ENCODE results near the gene SOST.
"Not testable (repeated sequence)": the region's sequence is repeated elsewhere in the genome, so short reads cannot be mapped to it uniquely, and the experiment has no call there.

Gene SOST

DNA sequence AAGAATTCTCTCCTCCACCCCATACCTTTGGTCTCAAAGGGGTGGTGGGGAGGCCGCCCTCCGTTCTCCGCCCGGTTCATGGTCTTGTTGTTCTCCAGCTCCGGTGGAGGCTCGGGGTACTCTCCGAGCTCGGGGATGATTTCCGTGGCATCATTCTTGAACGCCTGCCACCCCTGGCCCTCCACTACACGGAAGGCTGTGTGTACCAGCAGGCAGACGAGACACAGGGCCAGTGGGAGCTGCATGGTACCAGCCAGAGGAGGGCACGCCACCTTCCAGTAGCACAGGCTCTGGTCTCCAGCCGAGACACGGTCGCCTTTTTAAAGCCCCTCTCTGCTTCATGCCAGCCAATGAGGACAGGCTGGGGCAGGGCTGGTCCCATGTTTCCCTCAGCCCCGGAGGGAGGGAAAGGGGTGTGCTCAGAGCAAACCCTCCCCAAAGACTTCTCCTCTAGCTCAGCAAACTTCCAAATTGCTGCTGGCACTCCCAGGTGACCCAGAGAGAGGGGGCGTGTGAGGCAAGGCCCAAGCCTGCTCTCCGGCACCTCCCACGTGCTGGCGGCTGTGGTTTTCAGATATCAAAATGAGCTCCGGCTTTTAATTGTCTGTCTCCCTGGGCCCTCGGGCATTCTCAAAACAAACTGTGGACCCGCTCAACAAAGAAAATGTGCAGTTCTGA lies at the start of gene SOST:
Gene SOST (minus strand): TSS at position 295 of the 678 bp plus-strand sequence. CDS start 50 bp downstream, at position 245.
- Mint-ChIP-seq H3K9me3 (no peaks in the 10 kb centered on the region), H3K27ac (no peak within 1 kb of the TSS), H3K36me3 (no peaks in the 10 kb centered on the region), H3K4me3 (no peak within 1 kb of the TSS), H3K4me1 (peaks cover 11% of the 10 kb centered on the region)
- DNase-seq (ENCODE audit: low spot score in 2 of 2) (no peak), ATAC-seq (no peak)

DNA sequence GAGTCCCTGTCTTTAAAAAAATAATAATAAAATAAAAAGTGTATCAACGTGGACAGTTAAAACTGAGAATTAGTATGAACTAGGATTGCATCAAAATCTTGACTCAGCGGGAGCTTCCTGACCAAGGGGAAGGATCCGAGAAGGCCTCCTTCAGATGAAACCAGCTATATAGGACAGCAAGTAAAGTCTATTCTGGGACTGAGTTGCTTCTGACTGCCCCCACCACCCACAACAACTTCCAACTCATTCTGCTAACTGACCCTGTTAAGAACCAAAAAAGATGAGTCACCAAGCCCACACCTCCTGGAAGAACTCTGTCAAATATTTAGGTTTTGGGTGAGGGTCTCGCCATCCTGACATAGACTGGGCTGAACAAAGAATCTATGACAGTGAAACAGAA lies 49.5 kb upstream of the SOST start:
- no peak overlapping the region for H3K27ac Mint-ChIP-seq
- H3K4me3 Mint-ChIP-seq: no peak overlapping the region

DNA sequence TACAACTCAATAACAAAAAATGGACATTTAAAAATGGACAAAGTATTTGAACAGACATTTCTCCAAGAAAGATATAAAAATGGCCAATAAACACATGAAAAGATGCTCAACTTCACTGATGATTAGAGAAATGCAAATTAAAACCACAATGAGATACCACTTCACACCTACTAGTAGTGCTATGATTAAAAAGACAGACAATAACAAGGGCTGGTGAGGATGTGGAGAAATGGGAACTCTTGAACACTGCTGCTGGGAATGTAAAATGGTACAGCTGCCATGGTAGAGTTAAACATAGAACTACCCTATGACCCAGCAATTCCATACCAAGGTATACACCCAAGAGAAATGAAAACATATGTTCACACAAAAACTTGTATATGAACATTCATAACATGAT lies 46.5 kb upstream of the SOST start:
- Mint-ChIP-seq H3K4me3 (no peak overlapping the region), H3K36me3 (no peaks in the 10 kb centered on the region), H3K4me1 (no peaks in the 10 kb centered on the region), H3K27ac (no peak overlapping the region), H3K9me3 (no peaks in the 10 kb centered on the region)
- DNase-seq (ENCODE audit: low spot score in 2 of 2) (no peak), ATAC-seq (no peak)

More for the DNA sequence above, 49.5 kb upstream of the SOST start:
- DNase-seq (ENCODE audit: low spot score in 2 of 2) (no peak), ATAC-seq (no peak)
- H3K4me1 Mint-ChIP-seq: no peaks in the 10 kb centered on the region
- H3K36me3 Mint-ChIP-seq: no peaks in the 10 kb centered on the region
- no peaks in the 10 kb centered on the region for H3K9me3 Mint-ChIP-seq

DNA sequence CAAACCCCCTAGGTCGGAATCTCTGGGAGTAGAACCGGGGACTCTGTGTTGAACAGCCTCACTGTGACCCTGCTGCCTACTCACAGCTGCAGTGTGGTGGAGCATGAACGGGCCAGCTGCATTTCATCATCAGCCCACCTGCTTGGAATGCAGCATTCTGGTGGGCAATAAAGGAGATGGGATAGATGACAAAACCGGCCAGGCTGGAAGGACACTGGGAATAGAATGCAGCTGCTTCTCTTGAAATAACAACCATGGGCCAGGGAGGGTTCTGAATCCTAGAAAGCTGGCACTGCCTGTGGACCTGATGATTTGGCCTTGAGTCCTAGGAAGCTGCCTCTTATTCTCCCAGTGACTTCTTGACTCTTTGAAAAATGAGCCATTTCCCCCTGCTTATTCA lies 45.2 kb upstream of the SOST start:
- ATAC-seq: no peak
- no peaks in the 10 kb centered on the region for H3K36me3 Mint-ChIP-seq
- no peak for DNase-seq (ENCODE audit: low spot score in 2 of 2)
- H3K27ac Mint-ChIP-seq: no peak overlapping the region
- H3K4me1 Mint-ChIP-seq: no peaks in the 10 kb centered on the region
- H3K9me3 Mint-ChIP-seq: no peaks in the 10 kb centered on the region
- no peak overlapping the region for H3K4me3 Mint-ChIP-seq

DNA sequence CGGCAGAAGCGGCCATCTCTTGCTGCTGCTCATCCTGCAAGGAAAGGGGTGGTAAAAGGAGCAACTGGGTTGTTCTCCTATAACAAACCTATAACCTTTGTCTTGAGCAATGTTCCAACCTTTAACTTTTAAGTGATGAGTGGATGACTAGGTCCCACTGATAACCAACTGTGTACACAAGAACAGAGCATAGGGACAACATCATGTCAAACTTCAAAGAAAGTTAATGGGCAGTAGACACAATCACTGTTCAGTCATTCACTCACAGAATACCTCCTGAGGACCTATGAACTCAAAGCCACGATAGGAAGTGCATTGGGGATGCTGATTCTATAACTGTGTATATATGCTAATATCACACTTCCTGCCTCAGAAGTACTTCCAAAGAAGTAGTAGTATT lies 43.3 kb upstream of the SOST start:
- Mint-ChIP-seq H3K4me1 (no peaks in the 10 kb centered on the region), H3K9me3 (no peaks in the 10 kb centered on the region), H3K36me3 (no peaks in the 10 kb centered on the region), H3K4me3 (no peak overlapping the region), H3K27ac (no peak overlapping the region)
- no peak for DNase-seq (ENCODE audit: low spot score in 2 of 2)
- no peak for ATAC-seq

DNA sequence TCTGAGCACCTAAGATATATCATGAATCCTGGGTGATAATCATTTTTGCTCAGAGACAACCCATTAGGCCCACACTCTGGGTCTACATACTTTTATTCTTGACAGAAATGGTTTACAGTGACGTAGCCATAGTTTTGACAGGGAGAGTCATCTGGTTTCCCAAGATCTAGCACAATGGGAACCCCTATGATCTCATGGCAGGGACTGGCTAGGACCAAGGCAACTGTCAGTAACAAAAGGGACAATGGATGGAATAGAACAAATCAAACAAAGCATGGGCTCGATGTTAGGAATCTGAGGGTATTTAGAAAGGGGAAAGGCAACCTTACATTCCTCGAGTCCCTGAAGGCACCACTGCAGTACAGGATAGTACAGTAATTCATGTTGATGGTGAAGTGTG lies 42.1 kb upstream of the SOST start:
- no peak for ATAC-seq
- Mint-ChIP-seq H3K36me3 (no peaks in the 10 kb centered on the region), H3K4me1 (no peaks in the 10 kb centered on the region), H3K27ac (no peak overlapping the region), H3K4me3 (no peak overlapping the region), H3K9me3 (no peaks in the 10 kb centered on the region)
- no peak for DNase-seq (ENCODE audit: low spot score in 2 of 2)

DNA sequence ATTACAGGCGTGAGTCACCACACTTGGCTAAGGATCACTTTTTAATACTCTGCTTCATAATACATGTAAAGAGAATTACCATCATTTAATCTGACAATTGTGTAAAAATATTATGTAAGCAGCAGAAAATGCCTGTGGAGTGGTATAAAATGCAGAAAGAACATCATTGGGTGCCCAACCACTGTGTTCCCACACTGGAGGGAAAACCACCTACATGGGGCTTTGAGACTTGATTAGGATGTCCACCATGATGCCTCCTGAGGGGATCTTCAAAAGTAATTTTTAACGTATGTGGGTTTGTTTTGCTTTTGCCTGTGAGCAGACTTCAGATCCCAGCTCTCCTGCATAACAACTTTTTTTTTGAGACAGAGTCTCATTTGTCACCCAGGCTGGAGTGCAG lies 40.5 kb upstream of the SOST start:
- H3K27ac Mint-ChIP-seq: no peak overlapping the region
- H3K4me1 Mint-ChIP-seq: no peaks in the 10 kb centered on the region
- H3K36me3 Mint-ChIP-seq: no peaks in the 10 kb centered on the region
- no peaks in the 10 kb centered on the region for H3K9me3 Mint-ChIP-seq
- DNase-seq (ENCODE audit: low spot score in 2 of 2): no peak
- no peak for ATAC-seq
- H3K4me3 Mint-ChIP-seq: no peak overlapping the region

DNA sequence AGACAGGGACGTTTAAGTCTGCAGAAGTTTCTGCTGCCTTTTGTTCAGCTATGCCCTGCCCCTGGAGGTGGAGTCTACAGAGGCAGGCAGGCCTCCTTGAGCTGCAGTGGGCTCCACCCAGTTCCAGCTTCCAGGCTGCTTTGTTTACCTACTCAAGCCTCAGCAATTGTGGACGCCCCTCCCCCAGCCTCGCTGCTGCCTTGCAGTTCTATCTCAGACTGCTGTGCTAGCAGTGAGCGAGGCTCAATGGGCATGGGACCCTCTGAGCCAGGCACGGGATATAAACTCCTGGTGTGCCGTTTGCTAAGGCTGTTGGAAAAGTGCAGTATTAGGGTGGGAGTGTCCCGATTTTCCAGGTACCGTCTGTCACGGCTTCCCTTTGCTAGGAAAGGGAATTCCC lies 39.4 kb upstream of the SOST start:
- not testable (repeated sequence) for H3K36me3 Mint-ChIP-seq; ATAC-seq; H3K4me1 Mint-ChIP-seq; H3K27ac Mint-ChIP-seq; H3K4me3 Mint-ChIP-seq; H3K9me3 Mint-ChIP-seq; DNase-seq (ENCODE audit: low spot score in 2 of 2)

DNA sequence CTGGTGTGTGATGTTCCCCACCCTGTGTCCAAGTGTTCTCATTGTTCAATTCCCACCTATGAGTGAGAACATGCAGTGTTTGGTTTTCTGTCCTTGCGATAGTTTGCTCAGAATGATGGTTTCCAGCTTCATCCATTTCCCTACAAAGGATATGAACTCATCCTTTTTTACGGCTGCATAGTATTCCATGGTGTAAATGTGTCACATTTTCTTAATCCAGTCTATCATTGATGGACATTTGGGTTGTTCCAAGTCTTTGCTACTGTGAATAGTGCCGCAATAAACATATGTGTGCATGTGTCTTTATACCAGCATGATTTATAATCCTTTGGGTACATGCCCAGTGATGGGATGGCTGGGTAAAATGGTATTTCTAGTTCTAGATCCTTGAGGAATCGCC lies 34.1 kb upstream of the SOST start:
- not testable (repeated sequence) for H3K9me3 Mint-ChIP-seq; ATAC-seq; H3K4me3 Mint-ChIP-seq; H3K27ac Mint-ChIP-seq; DNase-seq (ENCODE audit: low spot score in 2 of 2); H3K36me3 Mint-ChIP-seq
- peaks cover 11% of the 10 kb centered on the region for H3K4me1 Mint-ChIP-seq

DNA sequence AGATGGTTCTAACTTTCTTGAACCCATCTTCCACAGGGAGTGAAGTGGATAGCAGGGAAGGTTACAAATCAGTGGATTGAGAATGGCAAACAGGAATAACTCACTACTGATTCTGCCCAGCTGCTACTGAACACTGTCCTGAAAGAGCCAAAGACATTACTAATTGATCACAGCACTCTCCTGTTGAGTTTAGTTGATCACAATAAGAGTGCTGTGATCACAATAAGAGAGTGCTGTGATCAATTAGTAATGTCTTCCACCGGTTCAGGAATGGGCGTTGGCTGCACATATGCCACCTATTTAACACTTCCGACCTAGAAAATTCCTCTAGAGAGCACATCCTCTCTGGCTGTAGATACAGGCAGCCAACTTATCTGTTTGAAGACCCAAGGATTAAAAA lies 33.0 kb upstream of the SOST start:
- ATAC-seq (peak; percentile 51), DNase-seq (ENCODE audit: low spot score in 2 of 2) (no peak)
- H3K27ac Mint-ChIP-seq: no peak overlapping the region
- no peaks in the 10 kb centered on the region for H3K9me3 Mint-ChIP-seq
- H3K4me3 Mint-ChIP-seq: no peak overlapping the region
- no peaks in the 10 kb centered on the region for H3K36me3 Mint-ChIP-seq
- H3K4me1 Mint-ChIP-seq: peaks cover 11% of the 10 kb centered on the region

DNA sequence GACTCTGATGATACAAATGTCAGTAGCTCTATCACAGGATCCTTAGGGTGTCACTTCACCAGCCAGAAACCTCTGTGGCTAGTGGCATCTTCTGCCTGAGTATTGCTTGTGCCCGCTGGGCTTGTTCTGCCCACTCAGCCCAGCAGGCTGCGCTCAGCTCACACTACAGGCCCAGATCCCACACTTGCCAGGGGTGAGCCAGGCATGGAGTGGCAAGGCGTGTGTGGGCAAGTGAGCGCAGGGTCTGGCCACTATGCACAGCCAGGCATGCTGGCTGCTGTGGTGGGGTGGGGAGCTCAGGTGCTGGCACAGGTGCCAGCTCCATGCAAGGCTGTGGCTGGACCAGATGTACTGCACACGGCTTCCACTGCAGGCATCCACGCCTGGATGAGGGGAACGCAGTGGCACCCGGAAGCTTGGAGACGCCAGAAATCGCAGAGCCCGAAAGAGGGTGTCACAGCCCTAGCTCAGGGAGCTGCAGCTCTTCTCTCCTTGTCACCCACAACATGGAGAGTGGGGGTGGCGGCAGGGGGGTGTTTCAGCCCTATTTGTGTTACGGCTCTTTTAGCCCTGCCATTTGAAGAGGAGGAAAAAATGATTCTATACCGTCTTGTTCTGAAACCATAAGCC lies 31.8 kb upstream of the SOST start:
- Mint-ChIP-seq H3K4me3 (no peak overlapping the region), H3K36me3 (no peaks in the 10 kb centered on the region), H3K27ac (no peak overlapping the region), H3K9me3 (no peaks in the 10 kb centered on the region), H3K4me1 (peaks cover 11% of the 10 kb centered on the region)
- DNase-seq (ENCODE audit: low spot score in 2 of 2) (no peak), ATAC-seq (no peak)

DNA sequence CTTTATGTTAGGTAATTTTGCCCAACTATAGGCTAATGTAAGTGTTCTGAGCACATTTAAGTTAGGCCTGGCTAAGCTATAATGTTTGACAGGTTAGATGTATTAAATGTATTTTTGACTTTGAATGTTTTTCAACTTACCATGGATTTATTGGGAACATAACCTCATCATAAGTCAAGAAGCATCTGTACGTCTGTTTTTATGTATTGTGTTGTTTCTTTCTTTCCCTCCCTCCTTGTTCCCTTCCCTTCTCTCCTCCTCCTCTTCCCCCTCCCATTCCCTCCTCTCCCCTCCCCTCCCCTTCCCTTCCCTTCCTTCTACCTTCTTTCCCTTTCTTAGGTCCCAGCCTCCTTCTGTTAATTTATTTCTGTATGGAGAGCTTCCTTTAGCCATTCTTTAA lies 30.9 kb upstream of the SOST start:
- Mint-ChIP-seq H3K36me3 (no peaks in the 10 kb centered on the region), H3K9me3 (no peaks in the 10 kb centered on the region), H3K4me3 (no peak overlapping the region), H3K4me1 (peaks cover 18% of the 10 kb centered on the region), H3K27ac (no peak overlapping the region)
- no peak for DNase-seq (ENCODE audit: low spot score in 2 of 2)
- ATAC-seq: no peak

DNA sequence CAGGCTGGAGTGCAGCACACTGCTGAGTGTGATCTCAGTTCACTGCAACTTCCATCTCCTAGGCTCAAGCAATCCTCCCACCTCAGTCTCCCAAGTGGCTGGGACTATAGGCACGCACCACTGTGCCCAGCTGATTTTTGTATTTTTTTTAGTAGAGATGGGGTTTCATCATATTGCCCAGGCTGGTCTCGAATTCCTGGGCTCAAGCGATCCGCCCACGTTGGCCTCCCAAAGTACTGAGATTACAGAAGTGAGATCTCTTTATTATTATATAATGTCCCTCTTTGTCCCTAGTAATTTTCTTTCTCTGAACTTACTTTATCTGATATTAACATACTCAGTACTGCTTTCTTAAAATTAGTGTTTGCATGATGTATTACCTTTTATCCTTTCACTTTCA lies 29.9 kb upstream of the SOST start:
- H3K9me3 Mint-ChIP-seq: no peaks in the 10 kb centered on the region
- H3K4me1 Mint-ChIP-seq: peaks cover 18% of the 10 kb centered on the region
- no peak for ATAC-seq

DNA sequence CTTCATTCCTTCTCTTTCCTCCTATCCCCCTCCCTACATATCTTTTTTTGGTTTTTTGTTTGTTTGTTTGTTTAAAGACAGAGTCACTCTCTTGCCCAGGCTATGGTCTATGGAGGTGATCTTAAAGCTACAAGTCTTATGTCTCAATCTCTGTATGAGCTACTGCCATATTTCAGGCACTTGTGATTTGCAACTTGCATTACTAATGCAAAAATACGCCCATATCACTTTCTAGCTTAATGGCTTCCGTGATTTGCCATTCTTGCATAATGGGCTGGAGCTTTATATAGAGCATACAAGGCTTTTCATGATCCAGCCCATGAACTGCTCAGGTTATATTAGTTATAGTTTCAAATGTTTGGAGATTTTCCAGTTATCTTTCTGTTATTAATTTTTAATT lies 29.1 kb upstream of the SOST start:
- H3K27ac Mint-ChIP-seq: no peak overlapping the region
- H3K9me3 Mint-ChIP-seq: no peaks in the 10 kb centered on the region
- no peak for DNase-seq (ENCODE audit: low spot score in 2 of 2)
- H3K36me3 Mint-ChIP-seq: no peaks in the 10 kb centered on the region
- no peak overlapping the region for H3K4me3 Mint-ChIP-seq
- no peak for ATAC-seq
- H3K4me1 Mint-ChIP-seq: peaks cover 18% of the 10 kb centered on the region

More for the DNA sequence above, 29.9 kb upstream of the SOST start:
- Mint-ChIP-seq H3K27ac (no peak overlapping the region), H3K36me3 (no peaks in the 10 kb centered on the region), H3K4me3 (no peak overlapping the region)
- no peak for DNase-seq (ENCODE audit: low spot score in 2 of 2)

DNA sequence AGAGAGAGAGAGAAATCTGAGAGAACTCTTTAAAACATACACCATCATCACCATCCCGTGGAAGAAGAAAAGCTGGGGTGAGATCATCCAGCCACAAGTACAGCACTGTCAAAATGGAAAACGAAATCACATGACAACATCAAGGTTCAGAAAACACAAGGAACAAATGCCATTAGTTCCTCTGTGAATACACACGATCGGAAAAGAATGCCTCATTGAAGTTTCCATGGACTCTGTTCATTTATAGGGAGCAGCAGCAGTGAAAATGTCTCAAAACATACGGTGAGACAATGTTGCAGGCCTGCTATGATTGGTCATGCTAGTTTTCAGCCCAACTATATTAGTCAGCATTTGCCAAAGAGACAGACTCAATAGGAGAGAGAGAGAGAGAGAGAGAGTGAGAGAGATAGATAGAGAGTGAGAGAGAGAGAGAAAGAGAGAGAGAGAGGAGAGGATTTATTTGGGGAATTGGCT lies 26.1 kb upstream of the SOST start:
- no peaks in the 10 kb centered on the region for H3K9me3 Mint-ChIP-seq

DNA sequence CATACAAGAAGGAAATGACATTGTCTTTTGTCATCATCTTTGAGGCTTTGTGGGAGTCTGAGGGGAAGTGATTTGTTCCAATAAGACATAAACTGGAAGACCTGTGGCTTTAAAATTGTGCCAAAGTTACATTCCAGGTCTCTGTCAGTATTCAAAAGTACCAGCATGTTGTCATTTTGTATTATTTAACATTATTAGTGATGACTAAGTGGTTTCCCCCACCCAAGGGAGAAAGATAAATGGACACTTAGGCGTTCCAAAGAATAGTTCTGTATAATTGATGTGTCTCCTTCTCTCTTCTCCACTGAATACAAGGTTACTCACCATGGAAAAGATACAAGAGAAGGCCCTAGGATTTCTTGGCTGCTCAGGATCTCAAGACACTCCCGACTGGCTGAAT lies 25.5 kb upstream of the SOST start:
- Mint-ChIP-seq H3K36me3 (no peaks in the 10 kb centered on the region), H3K9me3 (no peaks in the 10 kb centered on the region), H3K4me3 (no peak overlapping the region), H3K4me1 (peaks cover 7% of the 10 kb centered on the region), H3K27ac (no peak overlapping the region)
- no peak for DNase-seq (ENCODE audit: low spot score in 2 of 2)
- ATAC-seq: no peak

More for the DNA sequence above, 26.1 kb upstream of the SOST start:
- ATAC-seq (peak; percentile 78), DNase-seq (ENCODE audit: low spot score in 2 of 2) (no peak)
- peaks cover 7% of the 10 kb centered on the region for H3K4me1 Mint-ChIP-seq
- no peaks in the 10 kb centered on the region for H3K36me3 Mint-ChIP-seq
- H3K27ac Mint-ChIP-seq: no peak overlapping the region
- no peak overlapping the region for H3K4me3 Mint-ChIP-seq

Data from stimulated activated effector memory CD8-positive, alpha-beta T cell treated with anti-CD3 and anti-CD28 coated beads, Interleukin-12 subunit alpha, Interleukin-12 subunit beta, amount 100 ng/mL, for 72 hours (primary cell).